HG02852 (cell line): Measurements from ENCODE around the gene DEFB114.

Experiments
- ATAC-seq: cut with Tn5 transposase; IDR thresholded peaks from one replicate; pipeline ENCODE4 v1.9.1; 2021; ENCODE audit warnings: mild to moderate bottlenecking, moderate library complexity; ENCODE audit not compliant: unreplicated experiment

Gene DEFB114

GRCh38 chr6:49937017-49937416, 26.9 kb downstream of the DEFB114 start:
- ATAC-seq, result no peak

GRCh38 chr6:49935387-49935786, 28.6 kb downstream of the DEFB114 start:
- no peak for ATAC-seq

- ATAC-seq, result no peak
Observed at GRCh38 chr6:49934770-49935169, 29.2 kb downstream of the DEFB114 start.

GRCh38 chr6:49933526-49933925, 30.4 kb downstream of the DEFB114 start:
- ATAC-seq, result no peak

- ATAC-seq, result no peak
Observed at GRCh38 chr6:49929340-49929739, 34.6 kb downstream of the DEFB114 start.

- ATAC-seq, result no peak
Observed at GRCh38 chr6:49923826-49924225, 40.1 kb downstream of the DEFB114 start.

- no peak for ATAC-seq
Observed at GRCh38 chr6:49919935-49920644, 43.9 kb downstream of the DEFB114 start.

- no peak for ATAC-seq
Observed at GRCh38 chr6:49919261-49919660, 44.7 kb downstream of the DEFB114 start.

GRCh38 chr6:49918787-49919186, 45.2 kb downstream of the DEFB114 start:
- ATAC-seq, result no peak

GRCh38 chr6:49915035-49915434, 48.9 kb downstream of the DEFB114 start:
- ATAC-seq, result no peak

GRCh38 chr6:49913636-49914375, 50.2 kb downstream of the DEFB114 start:
- ATAC-seq, result no peak

- ATAC-seq, result no peak
Observed at GRCh38 chr6:49912196-49912595, 51.8 kb downstream of the DEFB114 start.

- ATAC-seq, result no peak
Observed at GRCh38 chr6:49911252-49911651, 52.7 kb downstream of the DEFB114 start.
